ENCODE data around the gene SH2D7. TPM values are rescaled to one million over a fixed set of nuclear protein-coding genes. Genes with fewer than 3 reads are reported as not detected.
A peak's percentile ranks its signal among the peaks of the same experiment; 100 is the strongest.

SH2D7 gene
- total RNA-seq, 1 experiment from 2014 or later: not detected

- Mint-ChIP-seq H3K4me3 (ENCODE audit: unreplicated experiment) (peak overlapping the region; percentile 70), H3K27ac (ENCODE audit: unreplicated experiment) (no peak overlapping the region), H3K9me3 (ENCODE audit: unreplicated experiment) (no peaks in the 10 kb centered on the region), H3K27me3 (ENCODE audit: insufficient read depth, unreplicated experiment) (no peaks in the 10 kb centered on the region), H3K4me1 (ENCODE audit: low read depth, unreplicated experiment) (peaks cover 9% of the 10 kb centered on the region), H3K36me3 (ENCODE audit: insufficient read depth, unreplicated experiment) (peaks cover 6% of the 10 kb centered on the region)
- TF ChIP-seq CTCF (IDR thresholded peaks at IDR 0.05; ENCODE audit: insufficient read depth in 1 of 2, low read depth in 1 of 2, low read length in 1 of 2, severe bottlenecking in 1 of 2, unreplicated experiment in 1 of 2): no peak
- Histone ChIP-seq H3K4me3 (ENCODE audit: low read depth, low read length) (no peak overlapping the region), H3K4me1 (peaks cover 18% of the 10 kb centered on the region), H3K9me3 (no peaks in the 10 kb centered on the region), H3K27me3 (replicated peaks; ENCODE audit: control insufficient read depth, insufficient read depth, low read length) (no peaks in the 10 kb centered on the region), H3K36me3 (ENCODE audit: control insufficient read depth, insufficient read depth, low read length) (no peaks in the 10 kb centered on the region)
- BruUV-seq (replicated peaks): no TSS peak
- ChIA-PET CTCF (interaction anchor here (2.5 kb wide), 1 partner anchor 66 kb away, joined by 16 read pairs; no protein-coding TSS in a partner anchor), POLR2A (no interaction called here)
- intact Hi-C loops (cut with micrococcal nuclease; ENCODE audit: unreplicated experiment): loop anchor here (5.0 kb wide), 1 partner anchor 112 kb away; no protein-coding TSS in a partner anchor
- DNase-seq: no peak
These were observed 37.5 kb downstream of the SH2D7 start for GRCh38 chr15:78129751-78130287.

- ChIA-PET POLR2A (no interaction called here), CTCF (interaction anchor here (0.6 to 2.5 kb wide), 4 partner anchors 65 to 292 kb away, joined by 3 to 16 read pairs (median 4); no protein-coding TSS in a partner anchor)
- Histone ChIP-seq H3K4me1 (peaks cover 18% of the 10 kb centered on the region), H3K36me3 (ENCODE audit: control insufficient read depth, insufficient read depth, low read length) (no peaks in the 10 kb centered on the region), H3K27me3 (replicated peaks; ENCODE audit: control insufficient read depth, insufficient read depth, low read length) (no peaks in the 10 kb centered on the region), H3K4me3 (ENCODE audit: low read depth, low read length) (no peak overlapping the region), H3K9me3 (no peaks in the 10 kb centered on the region)
- Mint-ChIP-seq H3K9me3 (ENCODE audit: unreplicated experiment) (no peaks in the 10 kb centered on the region), H3K36me3 (ENCODE audit: insufficient read depth, unreplicated experiment) (peaks cover 6% of the 10 kb centered on the region), H3K27me3 (ENCODE audit: insufficient read depth, unreplicated experiment) (no peaks in the 10 kb centered on the region), H3K4me3 (ENCODE audit: unreplicated experiment) (peak overlapping the region; percentile 70), H3K4me1 (ENCODE audit: low read depth, unreplicated experiment) (peaks cover 9% of the 10 kb centered on the region), H3K27ac (ENCODE audit: unreplicated experiment) (peak overlapping the region; percentile 39)
- no TSS peak for BruUV-seq (replicated peaks)
- no peak for DNase-seq
- TF ChIP-seq CTCF (IDR thresholded peaks at IDR 0.05; ENCODE audit: insufficient read depth in 1 of 2, low read depth in 1 of 2, low read length in 1 of 2, severe bottlenecking in 1 of 2, unreplicated experiment in 1 of 2): no peak
- intact Hi-C loops (cut with micrococcal nuclease; ENCODE audit: unreplicated experiment): loop anchor here (1.0 to 5.0 kb wide), 2 partner anchors 65 to 112 kb away; no protein-coding TSS in a partner anchor
These were observed 38.3 kb downstream of the SH2D7 start for GRCh38 chr15:78130466-78131294.

- Histone ChIP-seq H3K4me1 (peaks cover 18% of the 10 kb centered on the region), H3K27me3 (replicated peaks; ENCODE audit: control insufficient read depth, insufficient read depth, low read length) (no peaks in the 10 kb centered on the region), H3K4me3 (ENCODE audit: low read depth, low read length) (peak within 1 kb of the TSS; percentile 69), H3K36me3 (ENCODE audit: control insufficient read depth, insufficient read depth, low read length) (no peaks in the 10 kb centered on the region), H3K9me3 (no peaks in the 10 kb centered on the region)
- intact Hi-C loops (cut with micrococcal nuclease; ENCODE audit: unreplicated experiment): loop anchor here (1.0 to 5.0 kb wide), 3 partner anchors 18 to 111 kb away; partner anchors contain the start of gene IDH3A
- peak; percentile 59 to 82 for DNase-seq
- POLR2A ChIA-PET: no interaction called here
- Mint-ChIP-seq H3K36me3 (ENCODE audit: insufficient read depth, unreplicated experiment) (peaks cover 6% of the 10 kb centered on the region), H3K27ac (ENCODE audit: unreplicated experiment) (peak within 1 kb of the TSS; percentile 57), H3K4me3 (ENCODE audit: unreplicated experiment) (peak within 1 kb of the TSS; percentile 81), H3K4me1 (ENCODE audit: low read depth, unreplicated experiment) (peaks cover 17% of the 10 kb centered on the region), H3K27me3 (ENCODE audit: insufficient read depth, unreplicated experiment) (no peaks in the 10 kb centered on the region), H3K9me3 (ENCODE audit: unreplicated experiment) (no peaks in the 10 kb centered on the region)
- peak; percentile 14 to 62 for TF ChIP-seq CTCF (IDR thresholded peaks at IDR 0.05; ENCODE audit: insufficient read depth in 1 of 2, low read depth in 1 of 2, low read length in 1 of 2, severe bottlenecking in 1 of 2, unreplicated experiment in 1 of 2)
- CTCF ChIA-PET: interaction anchor here (0.6 to 2.5 kb wide), 3 partner anchors 64 to 291 kb away, joined by 3 to 16 read pairs (median 3); no protein-coding TSS in a partner anchor
- BruUV-seq (replicated peaks): TSS peak; percentile 60
These were observed 39.1 kb downstream of the SH2D7 start, which contains the start of gene CIB2 for GRCh38 chr15:78131295-78132061. Gene CIB2 (minus strand): TSS chr15:78131445. CDS start chr15:78131215, 230 bp downstream.

Measured in Caco-2 (cell line).